GM23338 (cell line): ENCODE data around the gene CTNND2. TPM values are rescaled to one million over a fixed set of nuclear protein-coding genes. Genes with fewer than 3 reads are reported as not detected.

Experiments used
- ATAC-seq: fragments of 200-7000 bp; cut with Tn5 transposase; 3 replicates; pipeline ENCODE4 v1.9.1; 2020
- DNase-seq: peaks from one replicate; pipeline ENCODE4 v3.0.0-alpha.2; 2015; ENCODE audit warnings: low spot score
- H2AFZ ChIP-seq: fragments of 200-600 bp; sonication (generic); 2 replicates; pipeline ENCODE4 v1.8.0; 2016; ENCODE audit warnings: antibody characterized with exemption, mild to moderate bottlenecking, moderate library complexity
- H3F3A ChIP-seq: fragments of 200-600 bp; sonication (generic); replicated peaks from 2 replicates; pipeline ENCODE4 v1.8.0; 2017; ENCODE audit warnings: antibody characterized with exemption, mixed run types, low read depth
- H3K27ac ChIP-seq: fragments of 200-600 bp; sonication (generic); 2 replicates; pipeline ENCODE4 v1.6.1; 2016; ENCODE audit warnings: low read depth
- H3K27me3 ChIP-seq: fragments of 200-600 bp; sonication (generic); 2 replicates; pipeline ENCODE4 v1.8.0; 2016; ENCODE audit warnings: mild to moderate bottlenecking, mixed run types, moderate library complexity; ENCODE audit not compliant: insufficient read depth
- H3K36me3 ChIP-seq: fragments of 200-600 bp; sonication (generic); 2 replicates; pipeline ENCODE4 v1.8.0; 2016; ENCODE audit warnings: mild to moderate bottlenecking; ENCODE audit not compliant: insufficient read depth
- H3K4me1 ChIP-seq: fragments of 200-600 bp; sonication (generic); 2 replicates; pipeline ENCODE4 v1.8.0; 2016; ENCODE audit warnings: mild to moderate bottlenecking, moderate library complexity; ENCODE audit not compliant: insufficient read depth
- H3K4me2 ChIP-seq: fragments of 200-600 bp; sonication (generic); 2 replicates; pipeline ENCODE4 v1.7.1; 2017; ENCODE audit warnings: mixed run types
- H3K4me3 ChIP-seq: fragments of 200-600 bp; sonication (generic); 2 replicates; pipeline ENCODE4 v1.6.1; 2016; ENCODE audit warnings: mixed run types
- H3K79me2 ChIP-seq: fragments of 200-600 bp; sonication (generic); replicated peaks from 2 replicates; pipeline ENCODE4 v1.8.0; 2017; ENCODE audit warnings: mild to moderate bottlenecking; ENCODE audit not compliant: insufficient read depth
- H3K9me2 ChIP-seq: fragments of 200-600 bp; sonication (generic); 2 replicates; pipeline ENCODE4 v1.8.0; 2017; ENCODE audit not compliant: insufficient read depth
- H4K20me1 ChIP-seq: fragments of 200-600 bp; sonication (generic); replicated peaks from 2 replicates; pipeline ENCODE4 v1.8.0; 2017; ENCODE audit warnings: mild to moderate bottlenecking; ENCODE audit not compliant: insufficient read depth
- H3K27ac Mint-ChIP-seq: 2 replicates; pipeline ENCODE4 v1.8.0; 2020; ENCODE audit warnings: inconsistent platforms, mild to moderate bottlenecking, moderate library complexity, mixed read lengths
- H3K27me3 Mint-ChIP-seq: 3 replicates; pipeline ENCODE4 v1.8.0; 2022; ENCODE audit warnings: low read depth, mild to moderate bottlenecking, moderate library complexity, mixed read lengths, inconsistent platforms; ENCODE audit not compliant: insufficient read depth, poor library complexity
- H3K36me3 Mint-ChIP-seq: 3 replicates; pipeline ENCODE4 v1.8.0; 2021; ENCODE audit warnings: low read depth, mild to moderate bottlenecking, inconsistent platforms, moderate library complexity, mixed read lengths
- H3K4me1 Mint-ChIP-seq: 3 replicates; pipeline ENCODE4 v1.8.0; 2020; ENCODE audit warnings: mild to moderate bottlenecking, inconsistent platforms, mixed read lengths
- H3K4me3 Mint-ChIP-seq: 3 replicates; pipeline ENCODE4 v1.8.0; 2021; ENCODE audit warnings: moderate library complexity, mild to moderate bottlenecking, inconsistent platforms, mixed read lengths
- H3K9me3 Mint-ChIP-seq: 3 replicates; pipeline ENCODE4 v1.8.0; 2020; ENCODE audit warnings: moderate library complexity, mild to moderate bottlenecking, inconsistent platforms, mixed read lengths
- CREB1 ChIP-seq: fragments of 250-450 bp; sonication (Bioruptor Pico); IDR thresholded peaks from 2 replicates; pipeline ENCODE4 v1.5.0; 2020; ENCODE audit warnings: low read depth, mild to moderate bottlenecking, moderate library complexity
- CTCF ChIP-seq, 2 experiments: fragments of 200-600 bp in 1 of 2; sonication (generic) in 1 of 2; conservative IDR thresholded peaks; 2 replicates each; pipeline versions ENCODE4 v1.5.1 to v1.6.1; 2016 to 2017; ENCODE audit warnings: antibody characterized with exemption in 2 of 2, low read depth in 2 of 2, mild to moderate bottlenecking in 2 of 2, moderate library complexity in 1 of 2
- EZH2 ChIP-seq: fragments of 200-600 bp; sonication (generic); IDR thresholded peaks from one replicate; pipeline ENCODE4 v1.8.0; 2017; ENCODE audit warnings: antibody characterized with exemption, mild to moderate bottlenecking, low read depth; ENCODE audit not compliant: unreplicated experiment
- EZH2phosphoT487 ChIP-seq: fragments of 200-600 bp; sonication (generic); IDR thresholded peaks from one replicate; pipeline ENCODE4 v1.8.1; 2018; ENCODE audit warnings: antibody characterized with exemption; ENCODE audit not compliant: unreplicated experiment
- NANOG ChIP-seq: IDR thresholded peaks from 2 replicates; pipeline ENCODE4 v1.6.1; 2016; ENCODE audit warnings: antibody characterized with exemption, borderline replicate concordance
- STAT1 ChIP-seq: IDR thresholded peaks from one replicate; pipeline ENCODE4 v1.6.1; 2016; ENCODE audit warnings: antibody characterized with exemption; ENCODE audit not compliant: unreplicated experiment
- ZNF462 ChIP-seq: fragments of 250-450 bp; sonication (Bioruptor Pico); IDR thresholded peaks from 2 replicates; pipeline ENCODE4 v1.5.0; 2020; ENCODE audit warnings: mild to moderate bottlenecking, moderate library complexity
- polyA plus RNA-seq: library from polyadenylated mRNA; unstranded; fragments of >200 nt; fragmentation: Nextera tagmentation; extraction: Ambion mirVana; gene quantifications from 2 replicates; pipeline ENCODE4 v1.2.1, GENCODE V29; 2016
- total RNA-seq: library from RNA; depleted of rRNA; stranded (reverse); fragments of >200 nt; shearing (Covaris generic); gene quantifications from 2 replicates; pipeline ENCODE4 v1.2.3, GENCODE V29; 2014

Gene CTNND2
- total and polyA plus RNA-seq, 2 experiments from 2014 or later = 5.1 to 7.0 TPM

- Histone ChIP-seq H3K27me3 (no peaks in the 10 kb centered on the region), H3K27ac (no peak overlapping the region), H3K4me2 (no peak overlapping the region), H3K4me1 (no peaks in the 10 kb centered on the region), H3K4me3 (no peak overlapping the region), H3K9me2 (no peaks in the 10 kb centered on the region), H4K20me1 (no peaks in the 10 kb centered on the region), H2AFZ (no peak overlapping the region), H3F3A (no peaks in the 10 kb centered on the region), H3K79me2 (no peaks in the 10 kb centered on the region), H3K36me3 (no peaks in the 10 kb centered on the region)
- DNase-seq = no peak
- H3K36me3 Mint-ChIP-seq = no peaks in the 10 kb centered on the region
- H3K4me1 Mint-ChIP-seq = no peaks in the 10 kb centered on the region
- ATAC-seq = no peak
- H3K27ac Mint-ChIP-seq = no peak overlapping the region
- no peak overlapping the region for H3K4me3 Mint-ChIP-seq
- no peak for TF ChIP-seq CTCF (conservative IDR thresholded peaks at IDR 0.05; ENCODE audit: low read depth in 2 of 2)
- no peak for TF ChIP-seq ZNF462
- TF ChIP-seq EZH2phosphoT487 = no peak
- no peak for TF ChIP-seq CREB1
- no peak for TF ChIP-seq STAT1
- TF ChIP-seq NANOG = no peak
- no peak for TF ChIP-seq EZH2
- no peaks in the 10 kb centered on the region for H3K27me3 Mint-ChIP-seq
- no peaks in the 10 kb centered on the region for H3K9me3 Mint-ChIP-seq
Observed at GRCh38 chr5:11427569-11427968, 476.7 kb downstream of the CTNND2 start.
